Measurements from ENCODE around the gene ADISSP. TPM values are rescaled to one million over a fixed set of nuclear protein-coding genes. Genes with fewer than 3 reads are reported as not detected.

ADISSP gene
- total RNA-seq (2022), result 27.3 and 29.0 TPM in 2 replicates
- Bru-seq, nascent RNA, result percentile 46 among the genes with signal in this experiment
- percentile 44 among the genes with signal in this experiment for BruChase-seq, experiment 1, labeled RNA remaining after a 6-hour chase
- percentile 43 among the genes with signal in this experiment for BruChase-seq, experiment 2, labeled RNA remaining after a 2-hour chase
- long read RNA-seq, transcript C20orf27-202 (6 exons, 1,886 nt), result major isoform, 61 of 69 reads
- long read RNA-seq, partial matches to known transcripts, result 7 of 69 reads
- long read RNA-seq, other reads (novel, unspliced or antisense), result 1 of 69 reads

- TF ChIP-seq CTCF (IDR thresholded peaks at IDR 0.05; ENCODE audit: unreplicated experiment), result no peak
- Mint-ChIP-seq H3K27me3 (ENCODE audit: unreplicated experiment) (no peaks in the 10 kb centered on the region), H3K27ac (ENCODE audit: unreplicated experiment) (peak within 1 kb of the TSS; percentile 67), H3K4me1 (ENCODE audit: low read depth, unreplicated experiment) (no peaks in the 10 kb centered on the region), H3K9me3 (ENCODE audit: low read depth, unreplicated experiment) (no peaks in the 10 kb centered on the region), H3K4me3 (ENCODE audit: low read depth, unreplicated experiment) (peak within 1 kb of the TSS; percentile 78), H3K36me3 (ENCODE audit: insufficient read depth, unreplicated experiment) (peaks cover 29% of the 10 kb centered on the region)
- peak; percentile 95 for DNase-seq
- intact Hi-C loops (cut with micrococcal nuclease; ENCODE audit: unreplicated experiment), result no loop called here
- no TSS peak for BruUV-seq (replicated peaks)
- CTCF ChIA-PET, result interaction anchor here (0.6 to 1.6 kb wide), 9 partner anchors 10 to 223 kb away, joined by 3 to 6 read pairs (median 4); partner anchors contain the start of genes AP5S1, CDC25B and SPEF1
These were observed at the start of gene ADISSP for GRCh38 chr20:3767427-3768341. TSS of gene ADISSP (minus strand) at chr20:3767753. CDS start at chr20:3760100, 7,653 bp downstream.

- CTCF ChIA-PET, result no interaction called here
- H3K36me3 Mint-ChIP-seq (ENCODE audit: insufficient read depth, unreplicated experiment), result peaks cover 35% of the 10 kb centered on the region
- no peak for DNase-seq
- no peak overlapping the region for H3K4me3 Mint-ChIP-seq (ENCODE audit: low read depth, unreplicated experiment)
- H3K27me3 Mint-ChIP-seq (ENCODE audit: unreplicated experiment), result no peaks in the 10 kb centered on the region
- no TSS peak for BruUV-seq (replicated peaks)
- H3K4me1 Mint-ChIP-seq (ENCODE audit: low read depth, unreplicated experiment), result peaks cover 34% of the 10 kb centered on the region
- no peak overlapping the region for H3K27ac Mint-ChIP-seq (ENCODE audit: unreplicated experiment)
- H3K9me3 Mint-ChIP-seq (ENCODE audit: low read depth, unreplicated experiment), result no peaks in the 10 kb centered on the region
- intact Hi-C loops (cut with micrococcal nuclease; ENCODE audit: unreplicated experiment), result no loop called here
- no peak for TF ChIP-seq CTCF (IDR thresholded peaks at IDR 0.05; ENCODE audit: unreplicated experiment)
These were observed 48.3 kb upstream of the ADISSP start for GRCh38 chr20:3815703-3816315.

- CTCF ChIA-PET, result no interaction called here
- BruUV-seq (replicated peaks), result no TSS peak
- H3K27ac Mint-ChIP-seq (ENCODE audit: unreplicated experiment), result no peak overlapping the region
- H3K27me3 Mint-ChIP-seq (ENCODE audit: unreplicated experiment), result no peaks in the 10 kb centered on the region
- H3K36me3 Mint-ChIP-seq (ENCODE audit: insufficient read depth, unreplicated experiment), result peaks cover 29% of the 10 kb centered on the region
- no peak for DNase-seq
- no peaks in the 10 kb centered on the region for H3K9me3 Mint-ChIP-seq (ENCODE audit: low read depth, unreplicated experiment)
- H3K4me1 Mint-ChIP-seq (ENCODE audit: low read depth, unreplicated experiment), result peaks cover 34% of the 10 kb centered on the region
- intact Hi-C loops (cut with micrococcal nuclease; ENCODE audit: unreplicated experiment), result no loop called here
- no peak for TF ChIP-seq CTCF (IDR thresholded peaks at IDR 0.05; ENCODE audit: unreplicated experiment)
- H3K4me3 Mint-ChIP-seq (ENCODE audit: low read depth, unreplicated experiment), result no peak overlapping the region
These were observed 47.5 kb upstream of the ADISSP start for GRCh38 chr20:3814928-3815495.

All from Calu3 (cell line).